ENCODE results near the gene UBR4. TPM values are rescaled to one million over a fixed set of nuclear protein-coding genes. Genes with fewer than 3 reads are reported as not detected.
"Not testable (repeated sequence)": the region's sequence is repeated elsewhere in the genome, so short reads cannot be mapped to it uniquely, and the experiment has no call there.

The UBR4 gene
- total RNA-seq, 1 donor from 2014 or later, result 121 TPM

DNA sequence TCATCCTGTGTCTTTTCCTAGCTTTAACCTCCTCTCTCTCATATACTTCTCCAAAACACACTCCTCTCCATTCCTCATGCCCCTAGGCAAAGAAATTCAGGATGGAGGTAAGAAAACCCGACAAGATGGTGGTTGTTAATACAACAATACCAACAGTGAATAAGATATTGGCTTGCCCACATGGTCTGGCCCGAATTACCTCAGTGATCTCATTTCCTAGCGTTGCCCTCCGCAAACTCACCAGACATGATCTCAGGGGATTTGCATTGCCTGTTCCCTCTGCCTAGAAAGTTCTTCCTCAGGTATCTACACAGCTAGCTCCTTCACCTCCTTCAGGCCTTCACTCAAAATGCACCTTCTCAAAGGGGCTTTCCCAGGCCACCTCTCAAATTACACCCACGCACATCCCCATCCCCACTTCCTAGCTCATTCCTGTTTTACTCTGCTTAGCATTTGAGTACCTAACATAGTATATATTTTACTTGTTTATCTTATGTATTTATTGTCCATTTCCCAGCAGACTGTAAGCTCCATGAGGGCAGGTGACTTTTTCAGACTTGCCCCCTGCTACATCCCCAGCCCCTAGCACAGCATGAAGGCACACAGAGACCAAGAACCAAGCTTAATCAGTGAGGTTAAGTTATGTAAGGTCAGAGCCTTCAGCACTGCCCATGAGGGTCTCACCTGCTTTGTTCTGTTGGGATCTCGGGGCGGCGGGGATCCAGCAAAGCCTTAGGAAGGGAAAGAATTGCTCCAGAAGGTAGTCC is 10.2 kb upstream of the UBR4 start:
- intact Hi-C loops (cut with micrococcal nuclease), result no loop called here

DNA sequence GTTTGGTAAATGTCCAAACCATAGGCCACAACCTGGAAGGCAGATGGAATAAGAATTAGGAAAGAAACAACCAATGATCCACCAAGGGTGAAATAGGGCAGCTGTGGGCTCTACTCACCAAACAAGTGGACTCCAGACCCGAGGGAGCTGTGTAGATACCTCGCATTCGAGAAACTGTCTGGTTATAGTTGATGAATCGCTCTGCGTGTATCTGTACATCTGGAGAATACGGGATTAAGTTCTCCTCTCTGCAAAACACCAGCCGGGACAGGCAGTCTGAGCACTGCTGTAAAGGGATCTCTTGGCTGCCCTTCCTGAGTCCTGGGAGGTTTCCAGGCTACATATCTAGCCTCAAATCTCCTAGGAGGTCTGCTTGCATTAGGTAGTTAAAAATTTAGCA is 9.4 kb upstream of the UBR4 start:
- intact Hi-C loops (cut with micrococcal nuclease), result no loop called here

DNA sequence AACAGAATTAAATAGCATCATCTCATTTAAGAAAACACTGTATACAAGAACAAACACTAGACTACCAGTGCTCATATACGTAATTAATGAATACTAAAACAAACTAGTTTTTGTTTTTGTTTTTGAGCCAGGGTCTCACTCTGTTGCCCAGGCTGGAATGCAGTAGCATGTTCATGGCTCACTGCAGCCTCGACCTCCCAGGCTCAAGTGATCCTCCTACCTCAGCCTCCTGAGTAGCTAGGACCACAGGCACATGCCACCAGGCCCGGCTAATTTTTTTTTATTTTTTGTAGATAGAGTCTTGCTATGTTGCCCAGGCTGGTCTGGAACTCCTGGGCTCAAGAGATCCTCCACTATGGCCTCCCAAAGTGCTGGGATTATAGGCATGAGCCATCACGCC is 6.5 kb upstream of the UBR4 start:
- intact Hi-C loops (cut with micrococcal nuclease), result not testable (repeated sequence)

DNA sequence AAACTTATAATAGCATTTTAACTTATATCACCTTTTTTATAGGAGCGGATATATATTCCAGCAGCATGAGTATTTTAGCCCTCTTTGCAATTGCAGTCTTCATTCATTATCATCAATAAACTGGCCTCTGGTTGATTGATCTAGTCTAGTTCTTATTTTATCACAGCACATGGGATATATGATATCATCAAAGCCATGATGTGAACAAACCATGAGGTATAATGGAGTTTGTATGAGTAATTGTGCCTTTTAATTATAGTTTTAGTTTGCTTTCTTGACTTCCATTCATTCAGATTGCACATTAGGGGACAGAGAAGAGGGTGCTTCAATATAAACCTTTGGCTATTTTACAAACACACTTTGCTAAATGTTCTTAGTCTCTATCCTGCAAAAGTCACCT is 3.5 kb upstream of the UBR4 start:
- intact Hi-C loops (cut with micrococcal nuclease), result loop anchor here (5.0 kb wide), 1 partner anchor 384 kb away; a partner anchor contains a TSS

DNA sequence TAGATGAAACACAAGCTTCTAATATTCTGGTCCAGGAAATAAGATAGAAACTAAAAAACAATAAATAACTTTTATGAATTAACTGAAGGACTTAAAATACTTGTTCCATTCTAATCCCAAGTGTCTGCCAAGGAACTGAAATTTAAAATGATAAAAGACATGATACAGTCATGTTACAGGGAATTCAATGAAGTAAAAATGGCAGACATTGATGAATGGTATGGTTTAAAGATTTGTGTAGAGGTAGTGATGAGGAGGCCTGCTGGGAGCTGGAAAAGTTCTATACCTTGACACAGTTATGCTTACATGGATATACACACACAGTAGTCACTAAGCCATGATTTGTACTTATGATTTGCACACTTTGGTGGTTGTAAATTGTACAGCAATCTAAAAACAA is 2.1 kb upstream of the UBR4 start:
- intact Hi-C loops (cut with micrococcal nuclease), result loop anchor here (5.0 kb wide), 1 partner anchor 385 kb away; a partner anchor contains a TSS

DNA sequence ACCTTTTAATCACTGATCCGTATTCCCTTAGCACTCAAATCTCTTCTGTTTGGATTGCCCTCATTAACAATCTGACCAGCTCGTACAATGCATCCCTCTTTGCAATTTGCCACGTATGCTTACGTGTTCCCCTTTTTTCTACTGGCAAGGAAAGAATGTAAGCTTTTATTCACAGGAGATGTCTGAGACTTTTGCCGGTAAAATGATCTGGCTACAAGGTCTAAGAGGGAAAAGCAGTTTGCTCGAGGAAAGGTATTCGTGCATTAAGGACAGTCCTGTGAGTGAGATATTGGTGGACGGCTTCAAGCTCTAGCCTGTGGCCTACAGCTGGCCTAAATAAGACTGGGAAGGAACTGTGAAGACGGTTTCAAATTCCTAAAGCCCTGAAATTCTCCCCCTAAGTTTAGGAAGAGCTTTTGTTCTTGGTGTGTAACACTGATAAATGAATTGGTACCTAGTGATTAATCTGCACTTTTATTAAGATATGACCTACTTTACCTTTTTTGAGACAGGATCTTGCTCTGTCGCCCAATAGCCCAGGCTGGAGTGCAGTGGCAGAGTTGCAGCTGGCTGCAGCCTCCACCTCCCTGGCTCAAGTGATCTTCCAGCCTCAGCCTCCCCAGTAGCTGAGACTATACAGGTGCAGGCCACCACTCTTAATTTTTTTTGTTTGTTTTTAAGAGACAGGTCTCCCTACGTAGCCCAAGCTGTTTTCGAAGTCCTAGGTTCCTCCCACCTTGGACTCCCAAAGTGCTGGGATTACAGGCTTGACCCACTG is 895 bp upstream of the UBR4 start:
- intact Hi-C loops (cut with micrococcal nuclease), result loop anchor here (1.0 to 5.0 kb wide), 4 partner anchors 40 to 386 kb away; partner anchors contain the start of genes ALDH4A1, EMC1 and MRTO4

DNA sequence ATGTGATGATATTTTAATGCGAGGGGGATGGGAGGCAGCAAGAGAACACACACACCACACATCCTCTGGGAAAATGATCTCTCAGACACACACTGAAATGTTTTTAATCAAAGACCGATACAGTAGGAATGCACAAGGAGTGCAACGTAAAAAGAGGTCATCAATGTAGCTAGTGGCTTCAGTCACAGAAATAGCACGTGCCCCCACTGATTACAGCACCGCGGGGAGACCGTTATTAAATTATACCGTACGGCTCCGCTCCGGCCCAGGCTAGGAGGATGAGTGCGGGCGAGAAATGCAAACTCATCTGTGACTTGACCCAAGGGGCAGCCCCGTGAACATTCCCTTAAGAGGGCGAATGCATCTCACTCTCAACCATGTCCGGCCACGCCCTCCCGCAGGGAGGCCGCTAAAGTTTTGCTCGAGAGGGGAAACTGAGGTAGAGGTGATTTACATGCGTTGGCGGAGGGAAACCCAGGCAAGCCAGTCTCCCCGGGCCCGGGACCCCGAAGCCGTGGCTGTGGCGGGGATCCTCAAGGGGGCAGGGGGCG is 552 bp downstream of the UBR4 start:
- intact Hi-C loops (cut with micrococcal nuclease), result no loop called here

DNA sequence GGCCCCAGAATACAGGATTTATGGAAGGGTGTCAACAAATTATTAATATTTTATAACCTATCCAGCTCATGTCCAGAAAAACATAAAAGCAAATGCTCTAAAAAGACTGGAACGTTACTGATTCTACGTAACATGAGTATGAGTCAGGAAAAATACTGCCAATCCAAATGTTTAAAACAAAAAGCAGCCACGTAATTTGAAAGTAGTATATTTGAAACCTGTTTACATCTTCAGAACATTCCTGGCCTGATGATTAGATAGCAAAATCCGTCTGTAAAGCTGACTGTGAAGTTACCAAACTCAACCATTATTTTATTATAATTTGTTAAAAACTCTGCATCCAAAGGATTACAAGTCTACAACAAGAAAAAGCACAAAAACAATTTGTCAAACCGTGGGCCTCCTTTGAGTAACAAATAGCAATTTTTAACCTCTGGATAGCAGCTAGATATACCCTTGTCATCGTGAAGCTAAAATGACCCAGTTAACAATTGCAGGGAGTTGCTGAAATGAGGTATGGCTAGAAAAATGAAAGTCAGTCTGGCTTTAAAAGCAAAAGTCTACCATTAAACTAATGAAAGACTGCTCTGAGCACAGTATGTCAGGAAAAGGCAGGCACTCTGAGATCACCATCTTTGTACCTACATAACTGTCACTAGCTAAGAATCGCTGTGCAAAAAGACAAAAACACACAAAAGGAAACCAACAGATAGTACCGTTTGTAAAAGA is 1.2 kb downstream of the UBR4 start:
- intact Hi-C loops (cut with micrococcal nuclease), result no loop called here

DNA sequence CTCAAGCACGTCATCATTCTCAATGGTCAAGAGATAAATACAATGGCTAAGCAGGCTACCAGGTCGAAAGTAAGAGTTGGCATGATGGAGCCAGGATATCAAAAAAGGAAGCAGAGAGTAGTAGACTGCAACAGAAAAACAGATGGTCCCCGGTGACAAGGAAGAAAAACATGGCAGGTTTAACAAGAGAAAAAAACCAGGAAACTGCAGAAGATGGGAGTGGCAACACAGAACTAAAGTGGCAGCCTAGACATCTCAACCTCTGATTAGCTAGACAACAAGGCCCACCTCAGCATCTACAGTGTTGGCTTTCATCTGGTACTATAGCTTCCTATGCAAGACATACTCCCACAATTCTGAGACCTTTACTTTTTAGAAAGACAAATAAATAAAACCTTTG is 3.1 kb downstream of the UBR4 start:
- intact Hi-C loops (cut with micrococcal nuclease), result no loop called here

DNA sequence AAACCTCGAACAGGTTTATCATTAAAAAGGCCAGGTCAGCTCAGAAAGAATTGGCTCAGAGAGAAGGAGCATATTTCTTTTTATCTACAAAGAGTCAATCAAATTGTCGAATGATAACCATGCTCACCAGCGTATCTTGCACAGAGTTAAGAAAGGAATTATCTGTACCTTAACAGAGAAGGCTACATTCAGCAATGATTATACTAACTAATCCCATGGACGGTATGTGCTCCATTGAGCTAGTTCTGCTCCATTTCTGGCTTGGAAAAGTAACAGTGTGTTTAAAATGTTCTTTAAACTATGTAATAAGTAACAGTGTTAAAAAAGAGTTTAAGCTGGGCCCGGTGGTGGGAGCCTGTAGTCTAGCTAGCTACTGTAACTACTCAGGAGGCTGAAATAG is 4.2 kb downstream of the UBR4 start:
- intact Hi-C loops (cut with micrococcal nuclease), result no loop called here

DNA sequence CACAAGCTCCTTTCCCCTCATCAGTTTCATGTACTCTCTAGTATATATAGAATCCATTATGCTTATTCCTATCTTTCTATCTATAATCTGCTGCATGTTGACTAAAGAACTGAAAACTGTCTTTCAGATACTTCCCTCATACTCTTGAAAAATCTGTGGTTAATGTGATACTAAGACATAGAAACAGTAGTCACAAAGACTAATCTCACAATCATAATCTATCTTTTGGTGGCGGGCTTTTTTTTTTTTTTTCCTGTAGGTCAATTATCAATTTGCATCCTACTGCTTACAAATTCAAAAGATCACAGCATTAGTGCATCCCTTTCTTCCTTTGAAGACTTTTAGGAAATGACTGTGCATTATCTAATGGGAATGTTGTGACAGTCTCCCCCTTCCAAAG is 4.7 kb downstream of the UBR4 start:
- intact Hi-C loops (cut with micrococcal nuclease), result no loop called here

DNA sequence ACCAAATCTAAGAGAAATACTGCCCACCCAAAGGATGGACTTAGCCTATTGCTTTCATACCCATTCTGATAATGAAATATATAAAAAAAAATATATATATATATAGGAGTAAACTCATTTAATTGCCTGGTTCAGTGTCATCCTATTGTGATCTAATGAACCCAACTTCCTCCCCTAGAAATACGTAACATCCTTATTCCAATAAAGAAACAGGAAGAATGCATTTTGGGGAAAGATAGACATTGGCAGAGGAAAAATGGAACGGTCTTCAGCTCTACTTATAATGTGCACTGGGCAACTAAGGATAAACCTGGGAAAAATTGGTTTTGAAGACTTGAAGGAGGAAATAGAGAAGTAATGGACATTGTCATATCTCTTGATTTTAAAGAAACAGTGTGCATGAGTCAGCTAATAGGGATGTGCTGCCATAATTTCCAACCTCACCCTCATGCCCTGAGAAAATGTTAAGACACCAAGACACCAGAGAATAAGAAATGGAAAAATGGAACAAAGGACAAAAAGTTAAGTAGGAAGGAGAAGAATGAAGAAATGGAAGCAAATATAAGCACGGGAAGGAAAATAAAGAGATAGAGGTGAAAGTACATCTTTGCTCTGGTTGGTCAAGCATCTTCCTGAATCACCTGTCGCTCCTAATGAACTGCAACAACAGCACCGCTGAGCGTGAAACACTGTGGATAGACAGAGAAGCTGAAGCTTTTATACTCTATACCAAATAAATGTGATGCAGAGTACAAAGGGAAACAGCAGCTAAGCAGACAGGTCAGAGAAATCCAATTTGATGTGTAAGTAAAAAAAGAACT is 5.4 kb downstream of the UBR4 start:
- intact Hi-C loops (cut with micrococcal nuclease), result no loop called here

DNA sequence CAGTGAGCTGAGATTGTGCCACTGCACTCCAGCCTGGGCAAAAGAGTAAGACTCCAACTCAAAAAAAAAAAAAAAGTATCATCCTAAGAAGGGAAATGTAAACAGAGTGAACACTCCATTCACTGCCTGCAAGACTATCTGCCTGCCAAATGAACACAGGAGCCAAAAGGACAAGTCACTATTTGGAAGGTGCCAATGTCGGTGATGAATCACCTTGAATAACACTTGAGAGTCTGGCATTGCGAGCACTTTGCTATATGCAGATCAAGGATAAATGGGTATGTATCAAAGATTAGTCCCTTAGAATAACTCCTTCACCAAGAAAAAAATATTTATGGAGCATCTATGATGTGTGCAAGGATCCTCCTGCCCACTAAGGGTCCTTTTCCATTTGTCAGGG is 6.6 kb downstream of the UBR4 start:
- intact Hi-C loops (cut with micrococcal nuclease), result no loop called here

DNA sequence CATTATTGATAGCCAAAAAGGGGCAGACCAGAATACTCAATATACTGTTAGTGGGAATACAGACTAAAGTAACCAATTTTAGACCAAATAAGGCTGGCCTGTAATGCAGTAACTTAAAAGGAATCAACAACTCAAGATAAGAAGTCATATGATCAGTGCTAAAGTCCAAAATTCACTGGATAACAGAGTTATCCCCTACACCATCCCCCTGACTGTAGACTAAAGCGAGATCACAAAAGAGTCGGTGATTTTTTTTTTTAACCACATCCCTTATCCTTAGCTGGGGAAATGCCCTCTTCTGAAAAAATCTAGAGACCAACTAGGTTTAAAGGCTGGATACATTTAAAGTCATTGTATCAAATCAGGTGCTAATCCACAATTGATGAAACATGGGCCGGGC is 7.7 kb downstream of the UBR4 start:
- intact Hi-C loops (cut with micrococcal nuclease), result no loop called here

DNA sequence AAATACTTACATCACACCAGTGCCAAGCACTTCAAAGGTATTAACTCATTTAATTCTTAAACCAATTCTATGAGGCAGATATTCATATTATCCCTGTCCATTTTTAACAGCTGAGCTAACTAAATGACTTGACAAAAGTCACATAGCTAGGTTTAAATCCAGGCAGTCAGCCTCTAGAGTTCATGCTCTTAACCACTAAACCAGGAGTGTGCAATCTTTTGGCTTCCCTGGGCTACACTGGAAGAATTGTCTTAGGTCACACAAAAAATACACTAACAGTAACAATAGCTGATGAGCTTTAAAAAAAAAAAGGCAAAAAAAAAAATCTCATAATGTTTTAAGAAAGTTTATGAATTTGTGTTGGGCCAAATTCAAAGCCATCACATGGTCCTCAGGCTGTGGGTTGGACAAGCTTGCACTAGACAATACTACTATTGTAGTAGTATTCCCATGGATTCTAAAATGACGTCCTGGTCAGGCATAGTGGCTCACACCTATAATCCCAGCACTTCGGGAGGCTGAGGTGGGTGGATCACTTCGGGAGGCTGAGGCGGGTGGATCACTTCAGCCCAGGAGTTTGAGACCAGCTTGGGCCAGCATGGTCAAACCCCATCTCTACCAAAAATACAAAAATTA is 10.0 kb downstream of the UBR4 start:
- intact Hi-C loops (cut with micrococcal nuclease), result no loop called here

DNA sequence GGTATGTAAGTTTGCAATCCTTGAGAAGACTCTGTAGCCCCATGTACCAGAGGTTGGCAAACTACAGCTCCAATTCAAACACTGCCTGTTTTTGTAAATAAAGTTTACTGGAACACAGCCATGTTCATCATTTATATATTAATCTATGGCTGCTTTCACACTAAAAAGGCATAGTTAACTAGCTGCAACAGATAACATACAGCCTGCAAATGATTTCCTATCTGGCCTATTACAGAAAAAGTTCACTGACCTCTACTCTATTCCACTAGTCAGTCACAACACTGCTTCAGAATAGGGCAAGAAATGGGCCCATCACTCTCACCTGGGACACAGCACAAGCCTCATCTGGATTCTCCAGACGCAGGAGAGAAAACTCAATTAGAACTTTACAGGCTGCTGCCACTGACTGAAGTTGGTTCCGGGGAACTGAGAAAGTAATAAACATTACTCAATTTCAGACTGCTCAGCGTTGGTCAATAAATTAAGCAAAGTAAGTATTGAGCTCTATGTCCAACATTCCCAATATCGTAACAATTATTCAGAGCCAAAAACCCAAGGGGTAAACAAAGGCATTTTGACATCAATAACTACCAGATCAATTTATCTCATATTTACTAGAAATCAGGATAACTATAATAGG is 10.6 kb downstream of the UBR4 start:
- intact Hi-C loops (cut with micrococcal nuclease), result no loop called here

DNA sequence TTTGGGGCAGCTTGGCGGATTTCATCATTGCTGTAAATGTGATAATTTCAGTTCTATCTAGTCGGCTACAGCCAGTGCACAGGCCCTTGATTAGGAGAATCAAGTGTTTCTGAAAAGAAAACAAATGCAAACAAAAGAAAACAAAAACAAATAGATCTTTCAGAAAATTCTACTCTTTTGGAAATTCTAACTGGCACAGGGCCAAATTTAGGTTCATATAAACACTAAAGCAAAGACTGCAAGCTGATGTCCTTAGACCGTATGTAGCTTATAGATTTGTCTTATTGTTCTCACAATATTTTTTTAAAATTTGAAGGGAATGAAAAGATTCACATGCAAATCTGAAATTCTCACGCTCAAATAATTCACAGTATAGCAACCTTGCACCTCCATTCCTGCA is 11.2 kb downstream of the UBR4 start:
- intact Hi-C loops (cut with micrococcal nuclease), result no loop called here

DNA sequence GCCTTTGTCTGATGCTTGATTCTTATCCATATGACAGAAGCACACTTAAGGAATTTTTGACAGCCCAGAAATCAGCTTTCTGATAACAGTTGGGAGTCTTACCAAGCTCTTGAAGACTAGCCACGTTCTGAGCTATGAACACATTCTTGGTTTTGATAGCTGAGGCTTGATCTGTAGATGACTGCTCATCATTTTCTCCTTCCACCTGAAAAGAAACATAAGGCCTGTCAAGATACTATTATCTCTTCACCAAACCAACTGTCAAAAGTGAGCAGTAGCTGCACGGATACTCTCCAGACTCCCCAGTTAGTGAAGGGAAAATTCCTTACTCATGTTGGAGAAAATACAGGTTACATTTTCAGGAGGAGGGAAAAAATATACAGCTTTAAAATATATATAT is 12.2 kb downstream of the UBR4 start:
- intact Hi-C loops (cut with micrococcal nuclease), result no loop called here

DNA sequence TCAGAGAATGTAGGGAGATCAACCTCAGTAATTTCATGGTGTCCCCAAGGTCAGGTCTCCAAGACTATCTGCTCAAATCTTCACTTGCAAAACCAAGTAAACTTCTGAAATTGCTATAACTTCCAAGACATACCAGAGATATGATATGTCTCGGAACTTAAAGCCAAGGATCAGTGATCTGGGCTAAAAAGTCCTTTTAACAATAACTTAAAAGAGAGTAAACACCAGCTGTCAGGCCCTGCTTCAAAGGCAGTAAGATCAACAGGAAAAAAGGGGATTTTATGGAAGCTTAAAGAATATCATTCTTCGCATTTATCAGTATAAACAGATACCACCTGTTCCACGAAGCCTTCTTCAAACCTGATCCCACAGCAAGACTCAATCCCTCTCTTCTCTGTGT is 13.7 kb downstream of the UBR4 start:
- intact Hi-C loops (cut with micrococcal nuclease), result no loop called here

DNA sequence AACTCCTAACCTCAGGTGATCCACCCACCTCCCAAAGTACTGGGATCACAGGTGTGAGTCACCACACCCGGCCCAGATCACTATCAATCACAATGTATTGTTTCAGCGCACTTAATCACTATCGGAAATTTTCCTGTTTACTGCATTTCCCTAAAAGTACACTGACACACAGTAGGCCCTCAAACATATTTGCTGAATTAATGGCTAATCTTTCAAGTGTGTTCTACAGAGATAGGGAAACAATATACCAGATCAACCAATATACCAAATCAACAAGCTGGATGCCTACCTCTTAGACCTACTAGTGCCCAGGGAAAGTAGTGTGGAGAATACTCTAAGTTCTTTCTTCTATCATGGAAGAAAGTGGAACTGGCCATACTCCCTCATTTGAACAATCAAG is 17.1 kb downstream of the UBR4 start:
- intact Hi-C loops (cut with micrococcal nuclease), result no loop called here

All from T-helper 2 cell treated with Interferon-gamma antibody and Interleukin-4, amounts not matched to agents 100 ng/mL and 5 ng/mL, for 36 hours (primary cell).